Keratinocyte (primary cell): ENCODE measurements around the gene TUBB4A.

Experiments
- EZH2 ChIP-seq: IDR thresholded peaks from one replicate; pipeline ENCODE4 v1.6.1; 2012; ENCODE audit warnings: inconsistent platforms, mild to moderate bottlenecking, low read length, moderate library complexity
- TF ChIP-seq, protein P1 (sequence below), 3 experiments: IDR thresholded peaks in 1 of 3; conservative IDR thresholded peaks in 1 of 3; optimal IDR thresholded peaks in 1 of 3; 2 replicates in 2 of 3; 3 replicates in 1 of 3; pipeline versions ENCODE3 to v1.5.1; 2011; ENCODE audit warnings: low read length in 3 of 3, mild to moderate bottlenecking in 3 of 3, moderate library complexity in 2 of 3, control low read depth in 1 of 3, inconsistent platforms in 1 of 3; ENCODE audit not compliant: insufficient read depth in 2 of 3; ENCODE audit errors: extremely low read depth in 1 of 3

- TF ChIP-seq, protein P1, sequence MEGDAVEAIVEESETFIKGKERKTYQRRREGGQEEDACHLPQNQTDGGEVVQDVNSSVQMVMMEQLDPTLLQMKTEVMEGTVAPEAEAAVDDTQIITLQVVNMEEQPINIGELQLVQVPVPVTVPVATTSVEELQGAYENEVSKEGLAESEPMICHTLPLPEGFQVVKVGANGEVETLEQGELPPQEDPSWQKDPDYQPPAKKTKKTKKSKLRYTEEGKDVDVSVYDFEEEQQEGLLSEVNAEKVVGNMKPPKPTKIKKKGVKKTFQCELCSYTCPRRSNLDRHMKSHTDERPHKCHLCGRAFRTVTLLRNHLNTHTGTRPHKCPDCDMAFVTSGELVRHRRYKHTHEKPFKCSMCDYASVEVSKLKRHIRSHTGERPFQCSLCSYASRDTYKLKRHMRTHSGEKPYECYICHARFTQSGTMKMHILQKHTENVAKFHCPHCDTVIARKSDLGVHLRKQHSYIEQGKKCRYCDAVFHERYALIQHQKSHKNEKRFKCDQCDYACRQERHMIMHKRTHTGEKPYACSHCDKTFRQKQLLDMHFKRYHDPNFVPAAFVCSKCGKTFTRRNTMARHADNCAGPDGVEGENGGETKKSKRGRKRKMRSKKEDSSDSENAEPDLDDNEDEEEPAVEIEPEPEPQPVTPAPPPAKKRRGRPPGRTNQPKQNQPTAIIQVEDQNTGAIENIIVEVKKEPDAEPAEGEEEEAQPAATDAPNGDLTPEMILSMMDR (optimal IDR thresholded peaks at IDR 0.05 in 1 of 3, IDR thresholded peaks at IDR 0.05 in 1 of 3, conservative IDR thresholded peaks at IDR 0.05 in 1 of 3; ENCODE audit: extremely low read depth in 1 of 3, insufficient read depth in 2 of 3, low read length in 3 of 3) = no peak
- TF ChIP-seq EZH2 = no peak
Observed at GRCh38 chr19:6471076-6471475, 31.0 kb downstream of the TUBB4A start.
